ENCODE measurements around the gene C1QTNF2. TPM values are rescaled to one million over a fixed set of nuclear protein-coding genes. Genes with fewer than 3 reads are reported as not detected.

Gene C1QTNF2
- total and polyA plus RNA-seq, 4 donors, result 0.17 to 0.37 (median 0.23) TPM

DNA sequence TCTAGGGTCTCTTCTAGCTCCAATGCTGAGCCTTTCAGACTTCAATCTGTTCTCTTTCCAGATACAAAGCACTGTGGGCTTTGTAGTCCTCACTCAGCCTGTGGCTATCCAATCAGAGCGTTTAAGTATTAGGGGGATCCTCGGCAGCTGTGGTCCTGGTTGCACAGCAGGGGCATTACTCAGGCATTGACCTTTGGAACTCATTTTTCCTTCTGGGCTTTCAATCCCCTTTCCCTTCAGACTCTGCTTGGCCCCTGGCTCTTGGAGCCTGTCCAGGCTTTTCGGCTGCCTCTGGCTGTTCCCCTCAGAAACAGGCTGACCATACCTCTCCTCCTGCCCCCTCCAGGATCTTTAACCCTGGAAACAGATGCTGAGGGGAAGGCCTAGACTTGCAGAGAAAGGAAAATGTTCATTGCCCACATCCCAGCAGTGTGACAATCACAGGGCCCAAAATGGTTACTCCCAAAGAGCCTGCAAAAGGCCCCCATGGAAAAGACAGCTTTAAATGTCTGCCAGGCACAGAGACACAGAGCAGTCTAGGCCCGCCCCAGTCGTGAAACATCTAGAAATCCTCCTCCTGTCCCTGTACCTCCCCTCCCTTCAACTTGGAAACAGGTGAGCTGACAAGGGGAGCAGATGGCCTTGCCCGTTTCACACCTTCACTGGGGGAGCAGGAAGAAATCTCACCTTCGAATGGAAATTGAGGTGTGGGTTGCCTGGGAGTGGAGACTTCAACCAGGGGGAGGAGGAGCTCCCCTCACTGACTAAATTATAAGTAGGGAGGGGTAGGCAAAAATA is 13.7 kb downstream of the C1QTNF2 start:
- 76% methylated on average over 7 of the region's 7 CpGs for WGBS
- Histone ChIP-seq H3K36me3 (ENCODE audit: control insufficient read depth in 4 of 4, insufficient read depth in 3 of 4, low read depth in 1 of 4, low read length in 3 of 4) (no peaks in the 10 kb centered on the region), H3K4me3 (ENCODE audit: low read depth in 1 of 3, low read length in 3 of 3) (no peak overlapping the region), H3K9me3 (ENCODE audit: control insufficient read depth in 4 of 4, low read length in 3 of 4) (no peaks in the 10 kb centered on the region), H3K4me1 (ENCODE audit: control insufficient read depth in 4 of 4, insufficient read depth in 4 of 4, low read length in 3 of 4) (no peaks in the 10 kb centered on the region), H3K27me3 (ENCODE audit: control insufficient read depth in 4 of 4, insufficient read depth in 4 of 4, low read length in 3 of 4) (peaks cover 0 to 4% (median 0%) of the 10 kb centered on the region in 4 donors), H3K9ac (ENCODE audit: low read depth in 1 of 2, low read length in 2 of 2) (no peak overlapping the region), H3K27ac (ENCODE audit: low read depth in 1 of 2, low read length in 2 of 2) (no peak overlapping the region)
- TF ChIP-seq CTCF (IDR thresholded peaks at IDR 0.05; ENCODE audit: low read depth, low read length, missing input control), result no peak
- TF ChIP-seq GABPA (IDR thresholded peaks at IDR 0.05 in 1 of 2, conservative IDR thresholded peaks at IDR 0.05 in 1 of 2), result no peak
- TF ChIP-seq, protein P1, sequence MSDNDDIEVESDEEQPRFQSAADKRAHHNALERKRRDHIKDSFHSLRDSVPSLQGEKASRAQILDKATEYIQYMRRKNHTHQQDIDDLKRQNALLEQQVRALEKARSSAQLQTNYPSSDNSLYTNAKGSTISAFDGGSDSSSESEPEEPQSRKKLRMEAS (IDR thresholded peaks at IDR 0.05), result no peak
- TF ChIP-seq, protein P2, sequence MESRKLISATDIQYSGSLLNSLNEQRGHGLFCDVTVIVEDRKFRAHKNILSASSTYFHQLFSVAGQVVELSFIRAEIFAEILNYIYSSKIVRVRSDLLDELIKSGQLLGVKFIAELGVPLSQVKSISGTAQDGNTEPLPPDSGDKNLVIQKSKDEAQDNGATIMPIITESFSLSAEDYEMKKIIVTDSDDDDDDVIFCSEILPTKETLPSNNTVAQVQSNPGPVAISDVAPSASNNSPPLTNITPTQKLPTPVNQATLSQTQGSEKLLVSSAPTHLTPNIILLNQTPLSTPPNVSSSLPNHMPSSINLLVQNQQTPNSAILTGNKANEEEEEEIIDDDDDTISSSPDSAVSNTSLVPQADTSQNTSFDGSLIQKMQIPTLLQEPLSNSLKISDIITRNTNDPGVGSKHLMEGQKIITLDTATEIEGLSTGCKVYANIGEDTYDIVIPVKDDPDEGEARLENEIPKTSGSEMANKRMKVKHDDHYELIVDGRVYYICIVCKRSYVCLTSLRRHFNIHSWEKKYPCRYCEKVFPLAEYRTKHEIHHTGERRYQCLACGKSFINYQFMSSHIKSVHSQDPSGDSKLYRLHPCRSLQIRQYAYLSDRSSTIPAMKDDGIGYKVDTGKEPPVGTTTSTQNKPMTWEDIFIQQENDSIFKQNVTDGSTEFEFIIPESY (IDR thresholded peaks at IDR 0.05), result no peak
- no peak for TF ChIP-seq JUND (IDR thresholded peaks at IDR 0.05)
- TF ChIP-seq FOXA1 (IDR thresholded peaks at IDR 0.05), result no peak
- no peak for TF ChIP-seq SP1 (IDR thresholded peaks at IDR 0.05)
- TF ChIP-seq RXRA (IDR thresholded peaks at IDR 0.05), result no peak
- DNase-seq (ENCODE audit: low spot score), result no peak

DNA sequence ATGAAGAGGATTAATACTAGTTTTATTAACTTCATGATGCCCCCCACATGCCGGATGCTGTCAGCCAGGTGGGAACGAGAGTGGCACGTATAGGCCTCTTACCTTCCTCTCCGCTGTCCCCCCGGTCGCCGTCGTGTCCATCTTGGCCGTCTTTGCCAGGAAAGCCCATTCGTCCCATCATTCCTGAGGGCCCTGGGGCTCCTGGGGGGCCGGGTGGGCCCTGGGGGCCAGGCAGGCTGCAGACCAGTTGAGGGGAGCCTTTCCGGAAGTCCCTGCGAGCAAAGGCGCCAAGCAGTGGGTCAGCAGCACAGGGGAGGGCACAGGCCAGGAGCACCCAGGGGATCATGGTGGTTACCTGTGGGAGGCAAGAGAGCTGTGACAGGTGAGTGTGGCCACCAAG is 15.8 kb downstream of the C1QTNF2 start:
- H3K9me3 ChIP-seq (ENCODE audit: control insufficient read depth in 4 of 4, low read length in 3 of 4), result no peaks in the 10 kb centered on the region
- H3K4me3 ChIP-seq (ENCODE audit: low read depth in 1 of 3, low read length in 3 of 3), result no peak overlapping the region
- no peak for TF ChIP-seq NR2F2 (IDR thresholded peaks at IDR 0.05)
- TF ChIP-seq FOXA2 (IDR thresholded peaks at IDR 0.05), result no peak
- TF ChIP-seq, protein P1 (IDR thresholded peaks at IDR 0.05), result no peak
- no peak for TF ChIP-seq SP1 (IDR thresholded peaks at IDR 0.05)
- no peak for TF ChIP-seq CTCF (IDR thresholded peaks at IDR 0.05; ENCODE audit: low read depth, low read length, missing input control)
- TF ChIP-seq RAD21 (IDR thresholded peaks at IDR 0.05), result no peak
- no peak for TF ChIP-seq JUND (IDR thresholded peaks at IDR 0.05)
- TF ChIP-seq YY1 (IDR thresholded peaks at IDR 0.05), result no peak
- WGBS, result 92% methylated on average over 14 of the region's 14 CpGs
- peaks cover 0 to 4% (median 0%) of the 10 kb centered on the region in 4 donors for H3K27me3 ChIP-seq (ENCODE audit: control insufficient read depth in 4 of 4, insufficient read depth in 4 of 4, low read length in 3 of 4)
- H3K9ac ChIP-seq (ENCODE audit: low read depth in 1 of 2, low read length in 2 of 2), result no peak overlapping the region
- no peak for DNase-seq (ENCODE audit: low spot score)
- H3K27ac ChIP-seq (ENCODE audit: low read depth in 1 of 2, low read length in 2 of 2), result no peak overlapping the region
- H3K36me3 ChIP-seq (ENCODE audit: control insufficient read depth in 4 of 4, insufficient read depth in 3 of 4, low read depth in 1 of 4, low read length in 3 of 4), result no peaks in the 10 kb centered on the region
- H3K4me1 ChIP-seq (ENCODE audit: control insufficient read depth in 4 of 4, insufficient read depth in 4 of 4, low read length in 3 of 4), result no peaks in the 10 kb centered on the region
